Activated naive CD4-positive, alpha-beta T cell (primary cell): ENCODE data around the gene DNM3.

Experiments used
- DNase-seq, 4 experiments: peaks; one replicate each; lab custom pipeline; 2025; lab: John Stamatoyannopoulos, UW

Gene DNM3

GRCh38 chr1:172140591-172140990 is 299.3 kb downstream of the DNM3 start:
- DNase-seq: no peak

- DNase-seq: no peak
Observed at GRCh38 chr1:172141341-172141881, 300.1 kb downstream of the DNM3 start.

- DNase-seq: no peak
Observed at GRCh38 chr1:172142324-172142723, 301.0 kb downstream of the DNM3 start.

DNA sequence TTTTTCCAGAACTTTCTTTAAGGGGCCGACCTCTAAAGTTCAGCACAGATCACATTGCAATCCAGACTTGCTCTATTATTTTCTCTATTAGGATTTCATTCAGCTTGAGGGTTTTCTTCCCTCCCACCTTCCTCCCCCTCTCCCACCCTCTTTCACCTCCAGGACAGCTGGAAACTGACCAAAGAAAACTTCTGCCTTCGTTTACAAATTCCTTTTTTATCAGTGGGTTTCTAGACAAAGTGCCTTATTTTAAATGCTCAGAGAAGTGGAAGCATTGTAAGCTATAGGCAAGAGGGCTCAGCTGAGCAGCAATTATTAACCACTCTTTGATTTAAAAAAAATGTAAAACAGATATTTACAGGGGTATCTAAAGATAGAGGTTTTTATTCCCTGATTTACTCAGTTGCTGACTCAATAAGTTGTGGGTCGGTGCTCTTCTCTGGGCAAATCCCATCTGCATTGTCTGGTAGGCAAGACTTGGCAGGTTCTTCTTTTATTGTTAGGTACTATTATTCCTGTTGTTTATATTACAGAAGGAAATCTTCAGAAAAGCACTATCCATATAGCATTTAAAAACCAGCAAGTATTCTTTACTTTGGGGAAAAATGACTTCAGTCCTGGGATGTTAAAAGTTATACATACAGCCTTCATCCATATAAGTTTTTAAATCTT is 302.2 kb downstream of the DNM3 start:
- DNase-seq: no peak

- DNase-seq: no peak
Observed at GRCh38 chr1:172144445-172145061, 303.3 kb downstream of the DNM3 start.

GRCh38 chr1:172145231-172145651 is 303.9 kb downstream of the DNM3 start:
- DNase-seq: no peak

GRCh38 chr1:172145656-172146055 is 304.4 kb downstream of the DNM3 start:
- no peak for DNase-seq

DNA sequence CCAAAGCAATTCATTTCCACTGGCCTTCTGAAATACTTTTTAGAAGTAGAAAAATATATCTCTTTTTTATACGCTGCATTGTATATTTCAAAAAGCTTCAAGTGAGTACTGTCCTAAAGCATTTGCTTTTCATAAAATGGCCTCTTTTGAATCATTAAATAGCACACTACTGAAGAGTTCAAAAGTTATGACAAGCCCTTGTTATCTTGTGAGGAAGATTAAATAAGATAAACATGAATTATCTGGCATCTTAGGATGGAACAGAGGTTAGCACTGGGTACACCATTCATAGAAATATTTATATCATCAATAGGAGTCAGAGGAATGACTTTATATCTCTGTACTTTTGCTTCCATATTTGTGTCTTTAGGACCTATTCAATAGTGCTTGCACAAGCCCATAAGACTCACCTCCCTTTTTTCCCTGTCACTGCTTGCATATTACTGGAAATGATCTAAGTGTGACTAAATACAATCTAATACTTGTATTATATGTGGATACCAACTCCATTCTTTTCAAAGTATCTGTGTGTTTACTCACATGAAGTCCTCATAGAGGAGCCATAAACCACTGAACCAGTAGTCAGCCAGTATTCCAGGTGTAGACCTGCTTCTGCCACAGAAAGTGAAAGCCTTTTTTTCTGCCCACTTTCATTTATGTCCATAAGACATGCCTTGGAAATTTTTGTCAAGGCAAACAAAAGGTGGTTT is 305.0 kb downstream of the DNM3 start:
- DNase-seq: no peak

DNA sequence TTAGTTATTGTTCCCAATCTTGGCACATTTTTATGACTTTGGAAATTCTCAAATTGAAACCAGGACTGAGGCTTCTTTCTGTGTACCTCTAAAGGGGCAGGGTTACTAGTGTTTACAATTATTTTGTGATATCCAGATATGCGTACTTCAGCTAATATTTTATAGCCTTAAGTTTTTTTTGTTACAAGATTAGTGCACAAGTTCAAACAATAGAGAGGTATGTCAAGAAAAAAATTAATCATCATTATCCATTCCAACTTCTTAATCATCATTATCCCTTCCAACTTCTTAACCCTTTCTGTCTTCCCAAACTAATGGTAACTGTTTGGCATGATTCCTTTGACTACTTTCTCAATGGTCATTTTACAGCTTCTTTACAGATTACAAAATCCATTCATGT is 306.2 kb downstream of the DNM3 start:
- no peak for DNase-seq

DNA sequence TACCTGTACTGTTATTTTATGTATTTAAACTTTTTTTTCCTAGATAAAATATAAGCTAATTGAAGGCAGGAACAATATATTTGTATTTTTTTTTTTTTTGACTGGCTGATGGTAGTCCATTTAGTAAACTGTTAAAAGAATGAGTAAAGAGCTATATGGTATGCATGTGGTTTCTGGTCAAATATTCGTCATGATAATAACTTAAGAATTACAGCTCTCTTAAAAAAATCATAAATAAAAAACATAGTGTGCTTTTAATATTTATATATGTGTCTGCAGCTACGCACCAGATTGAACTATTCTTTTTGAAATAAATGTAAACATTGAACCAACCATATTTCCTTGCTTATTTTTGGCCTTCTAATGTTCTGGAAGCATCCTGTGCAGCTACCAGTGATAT is 306.9 kb downstream of the DNM3 start:
- no peak for DNase-seq

- no peak for DNase-seq
Observed at GRCh38 chr1:172148707-172149106, 307.4 kb downstream of the DNM3 start.

DNA sequence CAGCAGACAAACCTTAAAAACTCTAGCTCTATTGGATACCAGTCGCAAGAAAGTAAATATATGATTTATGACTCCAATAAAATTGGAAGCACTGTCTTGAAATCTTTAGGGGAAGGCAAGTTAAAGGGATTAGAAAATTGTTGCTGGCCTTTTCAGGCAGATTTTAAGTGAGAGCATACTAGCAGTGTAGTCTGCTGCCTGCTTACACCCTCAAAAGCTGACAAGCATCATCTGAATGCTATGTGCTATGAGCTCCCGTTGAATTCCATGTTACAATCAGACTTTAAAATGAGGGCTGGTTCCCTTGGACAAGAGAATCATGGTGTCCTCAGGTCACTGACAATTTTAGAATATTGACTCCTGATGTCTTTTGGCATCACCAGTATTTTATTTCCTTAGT is 308.0 kb downstream of the DNM3 start:
- no peak for DNase-seq

DNA sequence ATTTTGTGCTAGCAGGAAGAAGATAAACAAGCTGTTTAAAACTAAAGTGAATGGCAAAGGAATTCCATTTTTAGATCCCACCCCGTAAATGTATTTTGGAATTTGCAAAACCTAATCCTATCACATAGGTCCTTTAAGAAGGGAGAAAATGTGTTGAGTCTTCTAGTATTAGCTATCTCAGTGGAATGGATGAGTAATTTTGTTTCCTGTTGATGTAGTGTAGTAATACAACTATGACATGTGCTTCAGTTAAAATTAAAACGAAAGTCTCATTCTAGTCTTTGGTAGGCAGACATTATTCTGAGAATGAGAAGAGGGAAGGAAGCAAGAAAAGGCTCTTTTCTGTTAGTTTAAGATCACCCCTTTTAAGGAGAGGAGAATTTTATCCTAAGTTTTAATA is 313.3 kb downstream of the DNM3 start:
- DNase-seq: no peak

- DNase-seq: no peak
Observed at GRCh38 chr1:172155766-172156165, 314.5 kb downstream of the DNM3 start.

DNA sequence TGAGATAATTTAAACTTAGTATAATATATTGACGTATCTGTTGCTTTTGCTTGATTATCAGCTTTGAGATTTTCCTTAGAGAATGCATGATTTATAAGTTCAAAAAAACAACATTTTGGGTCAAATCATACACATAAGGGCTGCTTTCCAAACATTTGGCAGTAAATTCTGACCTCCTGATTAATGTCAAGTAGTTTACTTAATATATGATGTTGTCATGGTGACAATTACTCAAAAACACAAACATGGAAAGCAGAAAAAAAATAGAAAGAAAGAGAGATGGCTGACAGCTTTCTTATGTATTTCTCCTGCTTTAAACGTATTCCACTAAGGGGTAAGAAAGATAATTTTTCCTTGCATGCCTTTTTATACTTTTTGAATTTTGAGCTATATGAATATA is 320.9 kb downstream of the DNM3 start:
- DNase-seq: no peak

GRCh38 chr1:172163498-172164215 is 322.4 kb downstream of the DNM3 start:
- DNase-seq: no peak

- DNase-seq: no peak
Observed at GRCh38 chr1:172165403-172165802, 324.1 kb downstream of the DNM3 start.

GRCh38 chr1:172167796-172168596 is 326.7 kb downstream of the DNM3 start:
- no peak for DNase-seq

DNA sequence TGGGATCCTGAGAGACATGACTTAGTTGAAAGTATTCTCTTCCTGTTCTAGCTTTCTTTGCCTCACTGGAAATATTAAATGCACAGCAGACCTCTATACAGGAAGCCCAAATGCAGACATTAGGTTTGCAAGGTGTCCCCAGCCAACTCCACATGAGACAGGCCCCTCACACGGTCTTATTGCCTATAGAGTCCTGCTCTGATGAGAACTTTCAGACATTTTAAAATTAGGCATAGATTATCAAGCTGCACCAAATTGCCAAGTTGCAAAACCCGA is 327.2 kb downstream of the DNM3 start:
- no peak for DNase-seq

DNA sequence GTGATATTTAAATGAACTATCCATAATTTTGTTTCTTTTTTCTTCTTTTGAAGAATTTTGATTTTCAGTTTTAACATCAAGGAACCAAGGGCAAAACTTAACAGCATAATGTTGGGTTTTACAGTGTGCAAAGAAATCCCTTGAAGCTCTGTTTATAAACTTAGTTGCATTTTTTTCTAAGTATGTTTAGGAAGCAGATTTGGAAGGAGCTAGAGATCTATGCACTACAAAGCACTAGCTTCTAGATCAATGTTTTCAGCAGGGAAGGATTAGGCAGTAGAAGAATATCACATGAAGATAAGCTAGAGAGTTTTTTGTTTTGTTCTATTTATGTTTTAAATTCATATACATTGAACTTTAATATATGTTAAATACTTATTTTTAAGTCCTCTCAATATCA is 328.5 kb downstream of the DNM3 start:
- no peak for DNase-seq

DNA sequence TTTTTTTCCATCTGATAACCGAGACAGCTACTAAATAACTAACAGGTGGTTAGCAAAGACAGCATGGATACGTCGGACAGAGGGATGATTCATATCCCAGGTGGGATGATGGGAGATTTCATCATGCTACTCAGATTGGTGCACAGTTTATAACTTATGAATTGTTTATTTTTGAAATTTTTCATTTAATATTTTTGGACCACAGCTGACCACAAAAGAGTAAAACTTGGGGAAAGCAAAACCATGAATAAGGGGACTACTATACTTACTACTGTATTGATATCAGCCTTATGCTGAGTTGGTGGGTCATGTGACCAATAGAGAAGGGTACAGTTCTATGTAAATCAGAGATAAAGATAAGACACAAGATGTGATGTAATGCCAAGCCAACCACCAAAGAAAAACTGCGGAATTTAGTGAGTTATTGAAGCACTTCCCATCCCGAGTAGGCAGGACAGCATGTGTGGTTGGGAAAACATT is 331.1 kb downstream of the DNM3 start:
- DNase-seq: no peak

DNA sequence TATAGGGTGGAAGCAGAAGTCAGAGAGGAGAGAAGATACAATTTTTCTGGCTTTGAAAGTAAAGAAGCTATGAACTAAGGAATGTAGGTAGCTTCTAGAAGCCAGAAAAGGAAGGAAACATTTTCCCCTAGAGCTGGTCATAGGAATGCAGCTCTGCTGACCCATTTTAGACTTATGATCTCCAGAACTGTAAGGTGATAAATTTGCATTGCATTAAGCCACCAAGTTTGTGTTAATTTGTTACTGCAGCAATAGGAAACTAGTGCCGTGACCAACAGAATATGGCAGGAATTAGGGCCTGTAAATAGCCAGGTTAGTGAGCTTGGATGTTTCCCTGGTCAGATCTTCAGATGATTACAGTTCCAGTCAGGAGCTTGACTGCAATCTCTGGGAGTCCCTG is 334.9 kb downstream of the DNM3 start:
- no peak for DNase-seq
